Body of pancreas (tissue), 4 donors: ENCODE results near the gene OPALIN. TPM values are rescaled to one million over a fixed set of nuclear protein-coding genes. Genes with fewer than 3 reads are reported as not detected.

Source experiments
- ATAC-seq: fragments of 150-250 bp; one replicate; pipeline ENCODE4 v1.9.1; 2016
- DNase-seq, 4 donors: peaks; one replicate each; pipeline ENCODE4 v3.0.0-alpha.2; 2019
- H3K27ac ChIP-seq, 4 donors: fragments of 200-600 bp; sonication (generic); 1 replicate in 3 of 4; 2 replicates in 1 of 4; pipeline versions ENCODE4 v1.5.1 to v1.6.1; 2016 to 2019; ENCODE audit warnings: mild to moderate bottlenecking in 1 of 4, mixed read lengths in 1 of 4, moderate library complexity in 1 of 4
- H3K27me3 ChIP-seq, 2 donors: fragments of 200-600 bp; sonication (generic); one replicate each; pipeline ENCODE4 v1.6.0; 2016; ENCODE audit warnings: mild to moderate bottlenecking in 1 of 2
- H3K36me3 ChIP-seq, 2 donors: fragments of 200-600 bp; sonication (generic); replicated peaks in 1 of 2; 2 replicates each; pipeline ENCODE4 v1.5.1; 2016; ENCODE audit warnings: low read depth in 2 of 2; ENCODE audit not compliant: insufficient read depth in 1 of 2
- H3K4me1 ChIP-seq: fragments of 200-600 bp; sonication (generic); one replicate; pipeline ENCODE4 v1.6.0; 2016
- H3K4me3 ChIP-seq, 2 donors: fragments of 200-600 bp; sonication (generic); 1 replicate in 1 of 2; 2 replicates in 1 of 2; pipeline ENCODE4 v1.5.1; 2016 to 2019
- H3K9me3 ChIP-seq, 3 donors: fragments of 200-600 bp; sonication (generic); 1 replicate in 2 of 3; 2 replicates in 1 of 3; pipeline ENCODE4 v1.5.1; 2016
- CTCF ChIP-seq, 7 experiments: fragments of 450-650 bp in 4 of 7; fragments of 200-600 bp in 3 of 7; sonication (generic) in 3 of 7; IDR thresholded peaks; one replicate each; pipeline ENCODE4 v1.5.1; 2016 to 2019; ENCODE audit warnings: antibody characterized with exemption in 7 of 7
- POLR2A ChIP-seq, 3 donors: fragments of 450-650 bp; IDR thresholded peaks; one replicate each; pipeline ENCODE4 v1.6.1; 2016; ENCODE audit warnings: antibody characterized with exemption in 3 of 3, mild to moderate bottlenecking in 2 of 3
- WGBS, 2 donors: methylation state at CpG; one replicate each; pipeline ENCODE4 v1.1.5; 2017; 5-methylcytosine and 5-hydroxymethylcytosine counted together
- intact Hi-C: fragments of 100-400 bp; cut with DNase I; formaldehyde crosslinking; loops from one replicate; pipeline ENCODE4 v1.15.1; 2023
- total RNA-seq, 2 donors: library from RNA; depleted of rRNA; stranded (reverse); fragments of >200 nt; gene quantifications; one replicate each; pipeline ENCODE4 v1.1.0, GENCODE V29; 2016

OPALIN gene
- total RNA-seq, 2 donors from 2014 or later: not detected

- Histone ChIP-seq H3K27me3 (no peaks in the 10 kb centered on the region), H3K27ac (no peak overlapping the region), H3K4me1 (no peaks in the 10 kb centered on the region), H3K4me3 (no peak overlapping the region), H3K9me3 (no peaks in the 10 kb centered on the region), H3K36me3 (no peaks in the 10 kb centered on the region)
- ATAC-seq: no peak
- intact Hi-C loops: no loop called here
- DNase-seq: no peak
- 81 to 86% methylated on average over 6 of the region's 6 CpGs for WGBS, 2 donors
- TF ChIP-seq POLR2A (IDR thresholded peaks at IDR 0.05) (no peak), CTCF (IDR thresholded peaks at IDR 0.05) (no peak)
These were observed 814 bp upstream of the OPALIN start for GRCh38 chr10:96359616-96360015.

GRCh38 chr10:96357038-96357620 is 1.7 kb downstream of the OPALIN start:
- no peaks in the 10 kb centered on the region for H3K36me3 ChIP-seq
- DNase-seq (no peak), ATAC-seq (no peak)
- H3K4me3 ChIP-seq: no peak overlapping the region
- WGBS, 2 donors: 55 to 67% methylated on average over 4 to 8 of the region's 8 CpGs
- H3K9me3 ChIP-seq: no peaks in the 10 kb centered on the region
- H3K4me1 ChIP-seq: peaks cover 5% of the 10 kb centered on the region
- no peak overlapping the region for H3K27ac ChIP-seq
- TF ChIP-seq CTCF (IDR thresholded peaks at IDR 0.05): no peak
- no peak for TF ChIP-seq POLR2A (IDR thresholded peaks at IDR 0.05)
- intact Hi-C loops: no loop called here
- H3K27me3 ChIP-seq: no peaks in the 10 kb centered on the region

- Histone ChIP-seq H3K27me3 (no peaks in the 10 kb centered on the region), H3K27ac (no peak overlapping the region), H3K9me3 (no peaks in the 10 kb centered on the region), H3K4me1 (peaks cover 9% of the 10 kb centered on the region), H3K4me3 (no peak overlapping the region), H3K36me3 (no peaks in the 10 kb centered on the region)
- 37 to 39% methylated on average over 4 of the region's 4 CpGs for WGBS, 2 donors
- ATAC-seq: no peak
- TF ChIP-seq CTCF (IDR thresholded peaks at IDR 0.05): no peak
- TF ChIP-seq POLR2A (IDR thresholded peaks at IDR 0.05): no peak
- peak in 1 of 4 donors; percentile 33 for DNase-seq
- intact Hi-C loops: no loop called here
These were observed 6.2 kb downstream of the OPALIN start for GRCh38 chr10:96352582-96352981.

GRCh38 chr10:96352027-96352426 is 6.8 kb downstream of the OPALIN start:
- Histone ChIP-seq H3K4me3 (no peak overlapping the region), H3K4me1 (peaks cover 9% of the 10 kb centered on the region), H3K27me3 (no peaks in the 10 kb centered on the region), H3K9me3 (no peaks in the 10 kb centered on the region), H3K27ac (no peak overlapping the region), H3K36me3 (no peaks in the 10 kb centered on the region)
- ATAC-seq (no peak), DNase-seq (no peak)
- no peak for TF ChIP-seq CTCF (IDR thresholded peaks at IDR 0.05)
- TF ChIP-seq POLR2A (IDR thresholded peaks at IDR 0.05): no peak
- intact Hi-C loops: no loop called here

GRCh38 chr10:96346295-96346694 is 12.5 kb downstream of the OPALIN start:
- ATAC-seq (no peak), DNase-seq (no peak)
- H3K9me3 ChIP-seq: peaks cover 0 to 3% (median 0%) of the 10 kb centered on the region in 3 donors
- intact Hi-C loops: no loop called here
- no peaks in the 10 kb centered on the region for H3K36me3 ChIP-seq
- no peaks in the 10 kb centered on the region for H3K27me3 ChIP-seq
- no peak overlapping the region for H3K27ac ChIP-seq
- no peak overlapping the region for H3K4me3 ChIP-seq
- TF ChIP-seq POLR2A (IDR thresholded peaks at IDR 0.05) (no peak), CTCF (IDR thresholded peaks at IDR 0.05) (no peak)
- H3K4me1 ChIP-seq: no peaks in the 10 kb centered on the region
- WGBS, 2 donors: 80 to 90% methylated on average over 1 of the region's 1 CpG
